Right forelimb (tissue), 1 donor: ENCODE measurements around the gene LRP1B.

Source experiments
- DNase-seq: peaks from one replicate; pipeline ENCODE4 v3.0.0-alpha.2; 2018

LRP1B gene

GRCh38 chr2:142037744-142038143 lies 93.1 kb downstream of the LRP1B start:
- no peak for DNase-seq

- DNase-seq: no peak
These were observed 93.8 kb downstream of the LRP1B start for GRCh38 chr2:142037066-142037465.

DNA sequence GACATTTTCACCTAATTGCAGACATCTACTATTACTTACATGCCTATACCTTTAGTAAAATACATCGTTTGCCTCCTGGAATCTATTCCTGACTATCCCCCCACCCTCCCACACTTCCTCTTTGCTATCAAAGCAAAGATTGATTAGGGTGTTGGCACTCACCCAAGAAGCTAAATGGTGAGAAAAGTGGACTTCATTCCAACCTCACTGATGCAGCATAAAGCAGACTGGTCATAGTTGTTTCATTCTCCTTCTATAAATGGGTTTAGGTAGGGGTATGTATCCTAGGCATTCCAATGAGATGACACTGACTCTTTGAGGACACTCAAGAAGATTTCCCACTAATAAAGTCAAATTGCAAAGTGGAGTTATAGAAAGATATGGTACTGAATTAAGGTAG lies 97.4 kb downstream of the LRP1B start:
- DNase-seq: no peak

DNA sequence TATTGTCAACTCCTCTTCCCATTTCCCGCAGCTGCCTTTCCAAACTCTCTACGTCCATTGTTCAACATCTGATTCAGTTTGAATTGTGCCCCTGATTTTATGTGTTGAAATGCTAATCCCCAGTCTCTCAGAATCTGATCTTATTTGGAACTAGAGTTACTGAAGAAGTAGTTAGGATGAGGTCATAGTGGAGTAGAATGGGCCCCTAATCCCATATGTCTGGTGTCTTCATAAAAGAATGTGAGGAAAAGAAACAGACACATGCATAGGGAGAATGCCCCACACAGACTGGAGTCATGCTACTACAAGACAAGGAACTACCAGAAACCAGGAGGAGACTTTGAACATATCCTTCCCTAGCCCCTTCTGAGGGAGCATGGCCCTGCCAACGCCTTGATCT lies 99.2 kb downstream of the LRP1B start:
- DNase-seq: no peak

DNA sequence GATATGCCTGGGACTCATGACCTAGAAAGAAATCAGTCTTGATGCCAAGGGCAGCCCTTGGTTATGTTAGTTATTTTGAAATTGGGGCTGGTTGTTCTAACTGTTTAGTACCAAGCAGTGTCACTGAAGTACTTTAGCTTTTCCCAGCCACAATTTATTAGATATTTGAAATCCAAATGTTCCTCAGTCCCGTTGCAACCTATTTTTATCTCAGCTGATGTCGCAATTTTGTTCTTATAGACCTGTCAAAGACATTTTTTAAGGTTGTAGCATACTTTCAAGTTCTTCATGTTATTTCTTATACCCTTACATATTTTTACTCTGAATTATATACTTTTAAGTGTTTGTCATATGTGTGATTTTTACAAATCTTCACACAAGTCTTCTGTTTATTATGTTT lies 100.1 kb downstream of the LRP1B start:
- DNase-seq: no peak

DNA sequence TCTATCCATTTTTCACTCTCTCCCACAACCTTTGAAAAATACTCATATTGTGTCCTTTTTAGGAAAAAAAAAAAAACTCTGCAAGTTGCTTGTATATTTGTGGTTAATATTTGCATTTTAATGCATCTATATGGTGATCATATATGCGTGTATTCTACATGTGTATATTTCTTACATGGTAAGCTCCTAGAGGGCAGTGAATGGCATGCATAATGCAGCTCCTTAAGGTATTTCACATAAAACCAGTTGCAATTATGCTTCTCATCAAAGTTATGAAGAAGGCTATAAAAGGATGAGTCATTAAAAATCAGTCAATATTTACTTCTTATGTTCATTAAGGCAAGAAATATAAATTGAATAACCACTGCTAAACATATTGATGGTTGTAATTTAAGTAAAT lies 100.8 kb downstream of the LRP1B start:
- DNase-seq: no peak

DNA sequence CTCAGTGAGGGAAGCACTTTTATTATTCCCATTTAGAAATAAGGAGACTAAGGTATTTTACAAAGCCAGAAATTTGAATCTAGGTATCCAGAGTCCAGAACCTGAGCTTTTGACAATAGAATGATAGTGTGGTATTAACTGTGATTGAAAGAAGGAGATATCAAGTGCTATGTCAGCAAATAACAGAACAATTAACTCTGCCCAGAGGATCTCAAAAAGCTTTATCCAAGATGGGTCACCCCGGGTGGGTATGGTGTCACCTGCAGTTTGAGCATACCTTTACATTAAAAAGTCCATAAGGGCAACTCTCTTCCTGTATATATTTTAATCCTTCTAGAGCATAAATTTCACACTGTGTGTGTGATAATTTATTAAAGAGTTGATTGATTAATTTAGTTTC lies 105.4 kb downstream of the LRP1B start:
- no peak for DNase-seq

DNA sequence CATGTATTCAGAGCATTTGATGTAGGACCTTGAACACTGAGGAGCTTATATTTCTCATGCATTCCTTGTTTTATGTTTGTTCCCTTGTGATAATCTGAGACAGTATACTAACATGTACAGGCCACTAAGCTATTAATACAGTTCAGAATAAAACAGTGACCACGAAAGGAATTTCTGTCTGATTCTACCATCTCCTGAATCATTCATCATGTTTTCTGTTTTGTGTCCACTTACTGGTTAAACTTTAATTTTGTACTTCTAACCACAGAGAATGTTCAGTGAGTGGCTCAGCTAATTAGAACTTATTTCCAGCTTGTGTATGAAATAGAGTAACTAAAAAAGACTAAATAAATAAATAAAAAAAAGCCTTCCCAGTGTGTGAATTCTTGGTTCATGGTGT lies 110.4 kb downstream of the LRP1B start:
- DNase-seq: no peak

DNA sequence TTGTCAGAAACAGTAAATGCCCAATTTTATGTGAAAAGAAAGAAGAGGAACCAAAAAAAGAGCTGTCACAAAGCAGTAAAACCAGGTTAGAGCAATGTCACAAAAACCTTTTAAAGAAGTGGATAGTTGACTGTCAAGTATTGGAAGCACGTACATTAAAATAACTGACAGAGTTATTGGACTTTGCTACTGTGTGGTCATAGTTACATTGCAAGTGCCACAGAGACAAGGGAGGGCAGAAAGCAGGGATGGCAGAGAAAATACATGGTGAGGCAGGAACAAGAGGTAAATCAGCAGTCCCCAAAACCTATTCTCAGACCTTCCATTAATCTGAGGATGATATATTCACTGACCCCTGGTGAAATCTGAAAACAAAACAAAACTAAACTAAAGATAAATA lies 116.3 kb downstream of the LRP1B start:
- no peak for DNase-seq

GRCh38 chr2:142012797-142013196 lies 118.0 kb downstream of the LRP1B start:
- DNase-seq: no peak

DNA sequence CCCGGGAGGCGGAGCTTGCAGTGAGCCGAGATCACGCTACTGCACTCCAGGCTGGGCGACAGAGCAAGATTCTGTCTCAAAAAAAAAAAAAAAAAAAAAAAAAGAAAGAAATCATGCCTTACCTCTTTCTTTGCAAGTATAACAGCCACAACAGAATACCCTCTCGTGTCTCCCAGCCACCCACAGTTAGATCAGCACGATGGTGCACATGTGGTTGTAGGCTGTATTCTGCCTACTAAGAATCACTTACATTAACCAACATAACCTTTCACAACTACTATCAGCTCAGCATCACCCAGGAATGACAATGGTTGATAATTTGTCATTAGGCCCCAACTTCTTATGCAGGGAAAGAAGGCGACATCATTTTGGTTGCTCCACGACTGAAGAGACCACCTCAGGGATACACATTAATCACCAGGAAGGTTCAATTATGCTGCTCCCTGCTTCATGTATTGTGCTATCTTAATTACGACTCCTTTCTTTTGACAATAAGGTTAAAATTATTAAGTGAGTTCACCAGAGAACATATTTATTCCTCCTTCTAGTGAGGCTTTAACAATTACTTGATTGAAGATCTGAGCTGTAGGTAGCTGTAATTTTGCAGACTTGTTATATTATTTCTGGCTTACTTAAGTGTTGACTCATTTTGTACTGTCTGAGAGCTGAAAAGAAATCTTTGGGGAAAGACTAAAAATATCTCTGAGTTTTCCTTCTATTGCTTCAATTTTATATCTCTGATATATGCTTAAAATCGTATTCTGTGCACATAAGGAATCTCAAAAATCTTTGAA lies 120.1 kb downstream of the LRP1B start:
- DNase-seq: no peak

GRCh38 chr2:142008135-142008744 lies 122.6 kb downstream of the LRP1B start:
- no peak for DNase-seq

DNA sequence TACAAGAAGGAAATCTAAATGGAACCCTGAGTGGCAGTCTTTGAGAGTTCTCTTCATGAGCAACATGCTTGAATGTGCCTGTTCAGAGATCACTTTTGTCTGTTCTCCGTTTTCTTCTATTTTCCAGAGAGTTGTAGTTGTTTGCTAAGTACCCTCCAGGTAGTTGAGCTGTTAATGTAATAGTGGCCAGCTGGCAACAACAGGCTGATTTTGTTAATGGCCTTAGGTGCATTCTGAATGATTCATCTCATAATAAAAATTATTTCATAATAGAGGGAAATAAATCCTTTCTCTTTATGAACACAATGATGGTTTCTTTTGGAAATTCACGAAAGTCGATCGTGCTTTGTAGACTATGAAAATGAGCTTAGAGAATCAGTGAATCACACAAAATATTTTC lies 136.8 kb downstream of the LRP1B start:
- DNase-seq: no peak

DNA sequence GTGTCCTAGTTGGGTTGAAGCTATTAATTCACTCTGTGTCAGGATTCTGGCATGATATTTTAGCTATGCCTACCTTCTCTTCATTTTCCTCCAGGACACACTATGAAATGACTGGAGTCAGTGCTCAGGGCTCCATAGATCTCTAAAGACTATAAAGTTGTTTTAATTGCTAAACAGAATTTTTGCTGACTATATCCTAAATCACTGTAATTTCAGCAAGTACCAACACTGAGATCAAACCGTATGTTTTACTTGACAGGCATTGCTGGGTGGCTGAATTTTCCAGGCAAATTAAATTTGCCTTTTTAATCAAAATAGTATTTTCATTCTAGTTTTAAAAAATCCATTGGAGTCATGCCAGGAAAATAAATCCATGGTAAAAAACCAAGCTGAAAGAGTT lies 138.1 kb downstream of the LRP1B start:
- no peak for DNase-seq

DNA sequence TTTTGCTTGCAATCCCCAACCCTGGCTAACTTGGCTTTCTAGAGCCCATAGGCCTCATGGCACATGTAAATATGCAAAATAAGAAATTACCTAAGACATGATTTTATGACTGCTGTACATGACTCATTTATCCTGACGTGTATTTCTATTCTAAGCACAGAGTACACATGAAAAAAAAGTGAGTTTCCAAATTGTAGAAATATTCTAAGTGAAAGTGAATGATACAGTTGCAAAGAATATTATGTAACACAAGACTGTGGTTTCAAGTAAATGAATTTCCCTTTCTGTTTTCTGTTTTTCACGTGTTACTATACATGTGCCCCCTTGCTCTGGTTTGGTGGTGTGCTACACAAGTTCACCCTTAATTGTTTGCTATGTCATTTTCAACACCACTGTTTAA lies 162.4 kb downstream of the LRP1B start:
- no peak for DNase-seq

GRCh38 chr2:141967980-141968379 lies 162.8 kb downstream of the LRP1B start:
- no peak for DNase-seq

DNA sequence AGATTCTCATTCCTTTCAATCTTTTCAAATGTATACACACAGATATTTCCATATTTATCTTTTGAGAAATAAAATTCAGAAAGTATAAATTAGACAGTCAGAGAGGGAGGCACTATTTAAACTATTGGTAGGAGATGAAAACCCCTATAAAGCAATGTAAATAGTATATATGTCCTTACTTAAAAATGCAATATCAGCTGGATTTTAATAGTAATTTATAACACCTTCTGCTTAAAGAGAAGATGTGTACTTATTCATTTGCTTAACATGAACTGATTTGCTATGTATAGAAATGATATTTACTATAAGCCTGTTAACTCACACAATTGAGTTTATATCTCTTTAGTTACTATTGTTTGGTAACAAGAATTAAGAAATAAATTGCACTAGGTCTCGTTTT lies 163.3 kb downstream of the LRP1B start:
- DNase-seq: no peak

DNA sequence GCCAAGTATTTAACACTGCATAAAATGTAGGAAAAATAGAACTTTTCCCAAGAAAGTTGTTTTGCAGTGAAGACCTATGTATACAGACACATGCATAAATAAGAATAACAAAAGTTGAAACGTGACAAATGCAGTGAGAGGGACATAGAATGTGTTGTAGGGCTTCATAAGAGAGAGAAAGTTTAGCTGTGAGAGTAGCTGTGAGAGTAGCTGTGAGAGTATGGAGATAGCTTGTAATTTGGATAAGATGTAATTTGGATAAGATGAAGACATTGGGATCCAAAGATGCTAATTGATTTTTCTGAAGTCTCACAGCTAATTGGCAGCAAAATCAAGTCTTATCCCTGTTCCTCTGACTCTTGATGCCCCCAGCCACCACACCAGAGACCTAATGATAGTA lies 170.9 kb downstream of the LRP1B start:
- no peak for DNase-seq

GRCh38 chr2:141959016-141959415 lies 171.8 kb downstream of the LRP1B start:
- DNase-seq: no peak

- DNase-seq: no peak
These were observed 172.9 kb downstream of the LRP1B start for GRCh38 chr2:141957827-141958450.

DNA sequence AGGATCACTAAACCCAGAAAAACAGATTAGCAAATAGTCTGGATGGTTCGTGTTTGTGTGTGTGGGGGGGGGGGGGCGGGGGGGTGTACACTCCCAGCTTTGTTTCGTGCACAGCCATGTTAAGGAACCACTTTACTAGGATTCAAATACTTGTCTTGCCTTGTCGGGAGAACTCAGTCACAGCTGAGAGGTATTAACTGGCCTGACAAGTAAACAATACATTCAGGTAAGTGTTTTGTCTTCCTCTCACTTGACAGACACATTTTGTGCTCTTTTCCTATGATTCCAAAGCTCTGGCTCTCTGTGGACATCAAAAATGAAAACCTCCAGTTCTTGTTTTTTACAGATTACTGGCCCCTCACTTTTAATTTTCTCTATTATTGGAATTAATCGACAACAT lies 173.5 kb downstream of the LRP1B start:
- DNase-seq: no peak

DNA sequence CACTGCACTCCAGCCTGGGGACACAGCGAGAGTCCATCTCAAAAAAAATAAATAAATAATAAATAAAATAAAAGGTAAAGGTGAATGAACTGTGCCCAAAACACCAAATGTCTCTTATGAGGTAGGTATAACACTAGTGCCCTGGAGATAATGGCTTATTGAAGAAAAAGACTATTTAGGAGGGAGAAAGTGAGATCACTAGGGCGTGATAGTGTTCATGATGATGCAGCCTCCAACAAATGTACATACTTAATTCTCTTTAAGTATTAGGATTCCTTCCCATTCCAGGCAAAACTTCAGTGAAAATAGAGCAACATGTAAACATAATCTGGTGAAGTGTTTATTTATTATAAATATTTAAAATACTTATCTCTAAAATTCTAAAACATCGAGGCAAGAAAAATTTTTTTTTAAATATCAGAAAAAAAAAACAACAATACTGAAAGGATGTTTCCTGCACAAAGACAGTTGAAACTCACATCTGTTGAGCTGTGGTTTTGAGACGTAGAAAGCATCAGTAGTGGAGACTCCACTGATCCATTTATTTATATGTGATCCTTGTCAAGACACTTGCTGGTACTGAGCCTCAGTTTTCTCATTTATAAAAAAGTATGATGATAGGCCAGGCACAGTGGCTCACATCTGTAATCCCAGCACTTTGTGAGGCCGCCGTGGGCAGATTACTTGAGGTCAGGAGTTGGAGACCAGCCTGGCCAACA lies 183.3 kb downstream of the LRP1B start:
- DNase-seq: no peak

DNA sequence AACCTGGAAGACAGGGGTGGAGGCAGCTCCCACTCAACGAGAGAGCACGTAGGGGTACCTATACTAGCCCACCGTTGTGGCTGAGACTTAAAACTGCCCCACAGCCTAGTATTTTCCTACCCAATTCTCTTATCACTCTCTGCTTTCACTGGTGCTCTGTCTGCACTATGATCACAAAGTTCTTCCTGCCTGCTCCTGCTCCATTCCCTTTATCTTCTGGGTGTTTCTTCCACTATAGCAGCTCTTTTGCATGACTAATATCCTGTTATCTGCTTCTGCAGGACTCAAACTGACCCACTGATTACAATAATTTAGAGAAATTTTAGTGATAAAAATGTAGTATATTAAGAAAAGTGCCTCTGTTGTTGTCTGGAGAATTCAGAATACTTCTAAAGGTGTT lies 184.8 kb downstream of the LRP1B start:
- no peak for DNase-seq

GRCh38 chr2:141943918-141944317 lies 186.9 kb downstream of the LRP1B start:
- no peak for DNase-seq
